GM12878 (cell line): ENCODE data around the gene PCDH1. TPM values are rescaled to one million over a fixed set of nuclear protein-coding genes. Genes with fewer than 3 reads are reported as not detected.

ENCODE experiments used
- ATAC-seq: fragments of 200-7000 bp; cut with Tn5 transposase; 3 replicates; pipeline ENCODE4 v1.9.1; 2020; ENCODE audit warnings: mild to moderate bottlenecking, moderate library complexity
- BruUV-seq: library from RNA; stranded (reverse); fragments of 400-500 nt; replicated peaks from 2 replicates; lab custom pipeline; 2021; lab: Mats Ljungman, UMichigan
- CTCF ChIA-PET: fragments of 300-600 bp; sonication (Branson Sonifier 250); formaldehyde crosslinking; extraction: SDS; loops from one replicate; lab custom pipeline; 2021; ENCODE audit warnings: inconsistent platforms; lab: Yijun Ruan, JAX
- POLR2A ChIA-PET: fragments of 350-600 bp; formaldehyde crosslinking; extraction: SDS; loops from one replicate; lab custom pipeline; 2021; ENCODE audit warnings: inconsistent platforms; lab: Charles Lee
- RAD21 ChIA-PET: fragments of 300-600 bp; sonication (Branson Sonifier 250); formaldehyde crosslinking; loops from one replicate; lab custom pipeline; 2023; ENCODE audit warnings: antibody characterized with exemption; ENCODE audit not compliant: unreplicated experiment; lab: Charles Lee
- SMC1A ChIA-PET: fragments of 300-600 bp; sonication (Branson Sonifier 250); formaldehyde crosslinking; loops from one replicate; lab custom pipeline; 2023; ENCODE audit not compliant: unreplicated experiment, uncharacterized antibody; lab: Charles Lee
- DNase-seq: peaks from one replicate; pipeline ENCODE4 v3.0.0-alpha.2; 2011; ENCODE audit warnings: low read depth, low spot score
- FAIRE-seq: peaks from 3 replicates; lab custom pipeline; 2011; peaks lifted over from hg19 to GRCh38; lab: Jason Lieb, UNC
- H2AFZ ChIP-seq: 2 replicates; pipeline ENCODE4 v1.6.0; 2011; ENCODE audit warnings: low read depth, low read length, control low read depth; ENCODE audit not compliant: control insufficient read depth
- H3K27ac ChIP-seq: 2 replicates; pipeline ENCODE4 v1.5.1; 2011; ENCODE audit warnings: control low read depth; ENCODE audit not compliant: control insufficient read depth, insufficient read depth
- H3K27me3 ChIP-seq, 2 experiments: replicated peaks in 1 of 2; 2 replicates each; pipeline versions ENCODE4 v1.6.0 to v1.6.1; 2011; ENCODE audit warnings: low read length in 1 of 2; ENCODE audit not compliant: control insufficient read depth in 2 of 2, insufficient read depth in 2 of 2
- H3K36me3 ChIP-seq, 2 experiments: 2 replicates each; pipeline ENCODE4 v1.5.1; 2011; ENCODE audit warnings: low read length in 1 of 2; ENCODE audit not compliant: control insufficient read depth in 2 of 2, insufficient read depth in 2 of 2
- H3K4me1 ChIP-seq: 2 replicates; pipeline ENCODE4 v1.6.1; 2011; ENCODE audit warnings: mild to moderate bottlenecking, low read length, moderate library complexity, mixed read lengths; ENCODE audit not compliant: control insufficient read depth, insufficient read depth
- H3K4me2 ChIP-seq: 2 replicates; pipeline ENCODE4 v1.6.0; 2011; ENCODE audit warnings: control low read depth; ENCODE audit not compliant: control insufficient read depth, insufficient read depth
- H3K4me3 ChIP-seq: fragments of 200-600 bp; sonication (generic); 2 replicates; pipeline ENCODE4 v1.5.1; 2016
- H3K79me2 ChIP-seq: 2 replicates; pipeline ENCODE4 v1.6.0; 2011; ENCODE audit warnings: low read length; ENCODE audit not compliant: control insufficient read depth, insufficient read depth
- H3K9ac ChIP-seq: 2 replicates; pipeline ENCODE4 v1.8.0; 2011; ENCODE audit warnings: low read length, control low read depth, mixed read lengths; ENCODE audit not compliant: control insufficient read depth, insufficient read depth
- H3K9me3 ChIP-seq: replicated peaks from 3 replicates; pipeline ENCODE4 v1.5.1; 2011; ENCODE audit warnings: mild to moderate bottlenecking, low read length; ENCODE audit not compliant: control insufficient read depth, insufficient read depth
- H4K20me1 ChIP-seq: 2 replicates; pipeline ENCODE4 v1.6.0; 2011; ENCODE audit not compliant: control insufficient read depth, insufficient read depth
- ATF7 ChIP-seq: fragments of 450-650 bp; IDR thresholded peaks from 2 replicates; pipeline ENCODE4 v1.6.1; 2016; ENCODE audit warnings: low read depth, mild to moderate bottlenecking
- BCLAF1 ChIP-seq: fragments of 450-650 bp; IDR thresholded peaks from 2 replicates; pipeline ENCODE4 v1.6.1; 2017; ENCODE audit warnings: antibody characterized with exemption, mild to moderate bottlenecking, moderate library complexity
- CHD2 ChIP-seq: IDR thresholded peaks from 2 replicates; pipeline ENCODE4 v1.6.1; 2011; ENCODE audit warnings: low read depth, low read length, improper control_type of control experiment, borderline replicate concordance
- EGR1 ChIP-seq, 2 experiments: IDR thresholded peaks; 1 replicate in 1 of 2; 2 replicates in 1 of 2; pipeline ENCODE4 v1.6.1; 2011 to 2012; ENCODE audit warnings: low read depth in 2 of 2, low read length in 2 of 2, borderline replicate concordance in 1 of 2, mild to moderate bottlenecking in 1 of 2, moderate library complexity in 1 of 2
- FOXM1 ChIP-seq: IDR thresholded peaks from 2 replicates; pipeline ENCODE4 v1.6.1; 2012; ENCODE audit warnings: low read depth, mild to moderate bottlenecking, inconsistent platforms, low read length, moderate library complexity
- IRF4 ChIP-seq: IDR thresholded peaks from 2 replicates; pipeline ENCODE4 v1.6.1; 2011; ENCODE audit warnings: low read depth, low read length
- MXI1 ChIP-seq: fragments of 150-350 bp; IDR thresholded peaks from 2 replicates; pipeline ENCODE4 v1.6.1; 2011; ENCODE audit warnings: low read depth, mild to moderate bottlenecking, inconsistent platforms, low read length, improper control_type of control experiment
- MYC ChIP-seq: IDR thresholded peaks from 2 replicates; pipeline ENCODE4 v1.6.1; 2011; ENCODE audit warnings: mild to moderate bottlenecking, low read length, moderate library complexity, inconsistent platforms; ENCODE audit not compliant: insufficient read depth, insufficient replicate concordance, insufficient read length, severe bottlenecking
- NFIC ChIP-seq: IDR thresholded peaks from 2 replicates; pipeline ENCODE4 v1.6.1; 2012; ENCODE audit warnings: low read depth, mild to moderate bottlenecking, inconsistent platforms, low read length, moderate library complexity
- NFXL1 ChIP-seq: fragments of 450-650 bp; IDR thresholded peaks from 2 replicates; pipeline ENCODE4 v1.6.1; 2017; ENCODE audit warnings: antibody characterized with exemption, mild to moderate bottlenecking, borderline replicate concordance
- POLR2AphosphoS5 ChIP-seq: IDR thresholded peaks from 2 replicates; pipeline ENCODE4 v1.6.1; 2011; ENCODE audit warnings: mild to moderate bottlenecking, low read length, inconsistent platforms
- RAD51 ChIP-seq: fragments of 450-650 bp; IDR thresholded peaks from 2 replicates; pipeline ENCODE4 v1.6.1; 2016; ENCODE audit warnings: moderate library complexity, mild to moderate bottlenecking, inconsistent platforms
- SREBF1 ChIP-seq: IDR thresholded peaks from 2 replicates; pipeline ENCODE4 v1.6.1; 2012; ENCODE audit warnings: mild to moderate bottlenecking, low read length
- SUPT20H ChIP-seq: IDR thresholded peaks from 2 replicates; pipeline ENCODE4 v1.6.1; 2011; ENCODE audit warnings: low read depth, mild to moderate bottlenecking, low read length, moderate library complexity, borderline replicate concordance; ENCODE audit not compliant: control insufficient read depth
- TCF3 ChIP-seq: IDR thresholded peaks from 2 replicates; pipeline ENCODE4 v1.6.1; 2012; ENCODE audit warnings: low read depth, mild to moderate bottlenecking, low read length, borderline replicate concordance; ENCODE audit not compliant: insufficient read depth
- ZBTB11 ChIP-seq: fragments of 450-650 bp; formaldehyde crosslinking; IDR thresholded peaks from 2 replicates; pipeline ENCODE4 v1.5.0; 2022; ENCODE audit warnings: mild to moderate bottlenecking, missing genetic modification characterization
- ZNF274 ChIP-seq: IDR thresholded peaks from one replicate; pipeline ENCODE4 v1.8.0; 2011; ENCODE audit not compliant: insufficient read length, insufficient read depth
- WGBS: methylation state at CpG from one replicate; pipeline ENCODE4 v1.1.6; 2016; ENCODE audit warnings: low lambda C conversion rate; ENCODE audit not compliant: insufficient replicate concordance, insufficient coverage; ENCODE audit errors: missing lambda C conversion rate; 5-methylcytosine and 5-hydroxymethylcytosine counted together
- in situ Hi-C: fragments of 300-500 bp; cut with MboI; formaldehyde crosslinking; loops from 9 replicates; pipeline ENCODE4 v1.14.3; 2018; ENCODE audit warnings: mixed read lengths
- intact Hi-C: fragments of 100-400 bp; cut with micrococcal nuclease; formaldehyde crosslinking; loops from one replicate; pipeline ENCODE4 v1.14.2; 2022; ENCODE audit not compliant: unreplicated experiment
- polyA plus RNA-seq, 11 experiments: library from polyadenylated mRNA; depleted of rRNA in 4 of 11; unstranded in 6 of 11; stranded (reverse) in 5 of 11; fragments of >200 nt; fragmentation: Nextera tagmentation in 4 of 11; fragmentation: Illumina TruSeq in 1 of 11; extraction: Ambion mirVana in 4 of 11; extraction: Trizol in 1 of 11; gene quantifications; 1 replicate in 1 of 11; 2 replicates in 10 of 11; pipeline versions ENCODE4 v1.2.1 to v1.2.3, GENCODE V29; 2011 to 2016; ENCODE audit warnings: inconsistent platforms in 2 of 11, missing spikeins in 2 of 11, low read depth in 1 of 11
- total RNA-seq, 4 experiments: library from RNA; depleted of rRNA in 3 of 4; stranded (reverse); fragments of >200 nt in 3 of 4; fragmentation: Illumina TruSeq in 1 of 4; extraction: Trizol in 1 of 4; gene quantifications; 2 replicates each; pipeline versions ENCODE4 v1.2.1 to v1.2.3, GENCODE V29; 2013 to 2021

Gene PCDH1
- total and polyA plus RNA-seq, 10 of the 15 experiments (the other 5 are each of a cell fraction or from before 2014, with no cell fraction given), result 0.07 to 0.36 (median 0.16) TPM; not detected in 7

- DNase-seq (no peak), ATAC-seq (no peak), FAIRE-seq (no peak)
- in situ Hi-C loops (no loop called here), intact Hi-C loops (no loop called here)
- H3K36me3 ChIP-seq, result no peaks in the 10 kb centered on the region
- ChIA-PET POLR2A (no interaction called here), RAD21 (no interaction called here), SMC1A (interaction anchor here (1.5 kb wide), 1 partner anchor 130 kb away, joined by 4 read pairs; no protein-coding TSS in a partner anchor), CTCF (interaction anchor here (1.3 to 1.6 kb wide), 4 partner anchors 10 to 164 kb away, joined by 3 to 7 read pairs (median 6); no protein-coding TSS in a partner anchor)
- H3K4me1 ChIP-seq, result no peaks in the 10 kb centered on the region
- H4K20me1 ChIP-seq, result no peaks in the 10 kb centered on the region
- H3K4me2 ChIP-seq, result no peak overlapping the region
- H2AFZ ChIP-seq, result no peak overlapping the region
- H3K27me3 ChIP-seq, result peaks cover 0 to 1% of the 10 kb centered on the region in 2 experiments; a peak in 3 of 4 replicates
- BruUV-seq, result no TSS peak
- no peak overlapping the region for H3K4me3 ChIP-seq
- 21% methylated on average over 2 of the region's 2 CpGs for whole genome bisulfite sequencing
- no peaks in the 10 kb centered on the region for H3K9me3 ChIP-seq
- H3K79me2 ChIP-seq, result no peaks in the 10 kb centered on the region
- no peak overlapping the region for H3K9ac ChIP-seq
- H3K27ac ChIP-seq, result no peak overlapping the region
- TF ChIP-seq SREBF1 (no peak), ZBTB11 (no peak), POLR2AphosphoS5 (no peak), NFIC (no peak), IRF4 (no peak), TCF3 (no peak), EGR1 (IDR thresholded peaks at IDR 0.05; ENCODE audit: borderline replicate concordance in 1 of 2, low read depth in 2 of 2, low read length in 2 of 2) (no peak), BCLAF1 (no peak), SUPT20H (no peak), RAD51 (no peak), ATF7 (no peak), MXI1 (no peak), CHD2 (no peak), MYC (no peak), NFXL1 (no peak), FOXM1 (no peak), ZNF274 (no peak)
Observed at GRCh38 chr5:141822144-141822543, 56.1 kb downstream of the PCDH1 start.
